Tongue (tissue), 2 donors: ENCODE measurements around the gene CYP27A1. TPM values are rescaled to one million over a fixed set of nuclear protein-coding genes. Genes with fewer than 3 reads are reported as not detected.
"Not testable (repeated sequence)": the region's sequence is repeated elsewhere in the genome, so short reads cannot be mapped to it uniquely, and the experiment has no call there.

Source experiments
- DNase-seq: peaks from one replicate; pipeline ENCODE4 v3.0.0-alpha.2; 2015
- total RNA-seq: library from RNA; depleted of rRNA; stranded (reverse); fragments of >200 nt; gene quantifications from one replicate; pipeline ENCODE4 v1.2.3, GENCODE V29; 2014

CYP27A1 gene
- total RNA-seq, result 19.8 TPM

DNA sequence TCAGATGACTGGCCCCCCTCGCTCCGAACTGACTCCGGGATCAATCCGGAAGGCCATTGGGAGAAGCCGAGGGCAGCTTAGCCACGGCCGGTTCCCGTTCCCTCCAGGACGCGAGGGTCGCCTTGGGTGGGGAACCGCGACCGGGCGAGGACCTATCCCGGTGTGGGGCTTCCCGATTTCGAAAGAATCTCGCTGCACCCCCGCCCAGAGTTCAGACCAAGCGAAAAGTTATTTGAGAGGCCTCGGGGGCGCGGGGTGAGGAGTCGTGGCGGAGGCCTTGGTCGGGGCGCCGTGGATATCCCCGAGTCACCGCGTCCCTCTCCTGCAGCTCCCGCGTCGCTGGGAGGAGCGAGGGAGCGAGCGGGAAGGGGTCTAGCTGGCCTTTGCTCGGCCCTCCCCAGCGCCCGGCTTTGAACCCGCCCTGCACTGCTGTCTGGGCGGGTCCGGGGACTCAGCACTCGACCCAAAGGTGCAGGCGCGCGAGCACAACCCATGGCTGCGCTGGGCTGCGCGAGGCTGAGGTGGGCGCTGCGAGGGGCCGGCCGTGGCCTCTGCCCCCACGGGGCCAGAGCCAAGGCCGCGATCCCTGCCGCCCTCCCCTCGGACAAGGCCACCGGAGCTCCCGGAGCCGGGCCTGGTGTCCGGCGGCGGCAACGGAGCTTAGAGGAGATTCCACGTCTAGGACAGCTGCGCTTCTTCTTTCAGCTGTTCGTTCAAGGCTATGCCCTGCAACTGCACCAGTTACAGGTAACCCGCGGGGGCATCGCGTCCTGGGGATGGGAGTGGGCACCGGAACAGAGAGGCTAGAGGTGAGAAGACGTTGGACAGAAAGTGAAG, at the start of gene CYP27A1:
Gene CYP27A1 (plus strand): TSS at position 457 of the 837 bp plus-strand sequence. CDS start 36 bp downstream, at position 493.
- DNase-seq, result peak; percentile 67

DNA sequence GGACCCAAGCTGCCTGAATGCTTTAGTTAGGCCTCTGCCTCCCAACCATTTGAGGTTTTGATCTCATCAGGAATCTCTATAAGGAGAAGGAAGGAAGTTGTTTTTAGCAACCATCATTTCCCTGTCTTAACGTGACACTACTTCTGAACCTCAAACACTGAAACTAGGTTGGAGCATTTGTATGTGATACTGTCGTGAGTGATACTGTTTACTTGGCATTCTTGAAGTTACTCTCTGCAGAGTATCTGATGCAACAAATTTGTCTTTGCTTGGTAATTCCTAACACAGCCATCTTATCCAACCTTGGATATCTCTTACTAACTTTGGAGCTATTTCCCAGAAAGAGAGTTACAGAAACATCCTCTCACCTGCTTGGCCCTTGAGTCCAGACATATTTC, 49.2 kb upstream of the CYP27A1 start:
- no peak for DNase-seq

DNA sequence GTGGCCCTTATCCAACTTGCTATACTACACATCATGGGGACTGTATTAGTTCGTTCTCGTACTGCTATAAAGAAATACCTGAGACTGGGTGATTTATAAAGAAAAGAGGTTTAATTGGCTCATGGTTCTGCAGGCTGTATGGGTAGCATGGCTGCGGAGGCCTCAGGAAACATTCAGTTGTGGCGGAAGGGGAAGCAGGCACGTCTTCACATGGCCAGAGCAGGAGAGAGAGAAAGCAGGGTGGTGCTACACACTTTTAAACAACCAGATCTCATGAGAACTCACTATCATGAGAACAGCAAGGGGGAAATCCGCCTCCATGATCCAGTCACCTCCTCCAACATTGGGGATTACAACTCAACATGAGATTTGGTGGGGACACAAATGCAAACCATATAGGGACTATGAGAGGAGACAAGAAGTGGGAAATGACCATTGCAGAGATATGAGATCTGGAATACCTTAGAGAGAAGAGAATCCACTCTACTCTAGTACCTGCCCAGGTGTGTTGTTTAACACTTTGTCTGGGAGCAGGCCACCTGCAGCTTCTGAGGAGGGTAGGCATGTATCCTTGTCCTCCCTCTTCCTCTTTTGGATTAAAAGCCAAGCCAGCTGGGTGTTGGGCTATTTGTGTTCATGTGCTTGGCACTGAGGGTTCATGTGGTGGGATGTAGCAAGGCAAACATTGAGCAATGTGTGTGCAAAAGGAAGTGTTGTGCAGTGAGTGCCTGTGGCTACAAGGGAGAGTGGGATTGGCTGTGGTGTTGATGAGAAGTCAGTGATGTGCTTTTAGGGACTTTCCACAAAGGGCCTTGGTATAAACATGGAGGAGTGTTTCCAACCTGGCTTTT, 48.6 kb upstream of the CYP27A1 start:
- no peak for DNase-seq

DNA sequence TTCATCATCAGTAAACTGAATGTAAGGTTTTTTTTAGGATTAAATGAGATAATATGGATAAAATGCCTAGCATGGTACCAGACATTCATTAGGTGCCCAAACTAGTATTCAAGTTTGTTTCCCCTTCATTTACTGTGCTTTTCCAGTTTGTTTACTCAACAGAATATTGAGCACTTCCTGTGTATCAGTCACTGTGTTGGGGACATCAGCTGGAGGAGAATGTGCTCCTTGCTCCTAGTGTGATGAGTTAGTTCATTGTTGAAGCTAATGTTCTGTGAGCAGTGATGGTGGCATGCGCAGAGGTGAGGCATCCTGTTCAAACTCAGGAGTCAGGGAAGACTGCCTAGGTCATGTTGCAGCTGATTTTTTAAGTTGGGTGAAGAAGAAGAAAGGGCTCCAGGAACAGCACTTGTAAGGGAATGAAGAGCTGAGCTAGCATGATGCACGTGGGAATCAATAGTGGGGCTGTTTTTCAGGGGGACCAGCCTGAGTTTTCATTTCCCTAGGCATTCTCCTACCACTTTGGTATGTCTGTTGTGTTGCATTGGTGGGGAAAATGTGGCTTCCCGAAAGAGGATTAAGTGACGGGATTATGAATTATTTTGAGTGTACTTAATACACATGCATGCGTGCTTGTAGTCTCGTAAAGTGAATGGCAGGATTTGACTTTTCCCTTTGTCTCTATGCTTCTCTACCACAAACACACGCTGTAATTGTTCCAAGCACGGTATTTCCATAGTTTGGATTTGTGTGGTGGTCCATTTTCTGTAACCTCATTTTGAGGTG, 47.6 kb upstream of the CYP27A1 start:
- DNase-seq, result peak; percentile 25

DNA sequence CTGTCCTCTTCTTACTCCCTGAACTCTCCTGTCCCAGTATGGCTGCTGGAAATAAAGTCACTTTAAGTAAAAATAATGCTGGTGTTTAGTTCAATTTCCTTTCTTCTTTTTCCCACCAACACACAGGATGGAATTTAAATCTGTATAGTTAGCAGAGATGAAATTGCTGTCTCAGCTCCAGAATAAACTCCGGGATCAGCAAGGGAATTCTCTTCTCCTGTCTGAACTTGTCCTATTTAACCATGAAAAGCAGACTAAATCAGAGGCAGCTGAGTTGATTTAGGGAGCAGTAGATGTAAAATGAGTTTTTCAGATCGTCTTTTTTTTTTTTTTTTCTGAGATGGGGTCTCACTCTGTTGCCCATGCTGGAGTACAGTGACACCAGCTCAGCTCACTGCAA, 45.4 kb upstream of the CYP27A1 start:
- DNase-seq, result peak; percentile 45

DNA sequence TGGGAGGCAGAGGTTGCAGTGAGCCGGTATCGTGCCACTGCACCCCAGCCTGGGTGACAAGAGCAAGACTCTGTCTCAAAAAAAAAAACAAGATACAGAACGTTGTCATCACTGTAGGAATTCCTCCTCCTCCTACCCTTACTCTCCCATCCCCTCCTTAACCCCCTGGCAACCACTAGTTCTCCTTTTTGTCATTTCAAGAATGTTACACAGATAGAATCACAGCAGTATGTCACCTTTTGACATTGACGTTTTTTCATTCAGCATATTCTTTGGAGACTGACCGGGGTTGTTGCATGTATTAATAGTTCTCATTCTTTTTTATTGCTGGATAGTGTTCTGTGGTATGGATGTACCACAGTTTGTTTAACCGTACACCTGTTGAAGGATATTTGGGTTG, 38.9 kb upstream of the CYP27A1 start:
- no peak for DNase-seq

DNA sequence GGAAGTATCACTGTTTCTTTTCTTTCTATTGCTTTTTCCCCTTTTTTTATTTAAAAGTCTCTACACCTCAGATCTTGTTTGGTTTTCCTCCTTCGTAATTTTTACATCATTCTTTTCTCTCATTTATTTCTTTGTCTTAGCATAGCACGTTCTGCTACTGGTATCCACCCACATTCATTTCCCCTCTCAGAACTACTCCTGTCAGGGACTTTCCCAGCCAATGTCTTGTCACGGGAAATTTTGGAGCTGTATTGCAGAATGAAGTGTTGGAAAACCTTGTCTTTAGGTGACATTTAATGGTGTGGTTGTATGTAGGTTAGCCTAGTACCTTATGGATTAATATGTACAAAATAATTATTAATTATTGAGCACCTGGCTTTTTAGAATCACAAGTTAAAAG, 37.3 kb upstream of the CYP27A1 start:
- DNase-seq, result no peak

DNA sequence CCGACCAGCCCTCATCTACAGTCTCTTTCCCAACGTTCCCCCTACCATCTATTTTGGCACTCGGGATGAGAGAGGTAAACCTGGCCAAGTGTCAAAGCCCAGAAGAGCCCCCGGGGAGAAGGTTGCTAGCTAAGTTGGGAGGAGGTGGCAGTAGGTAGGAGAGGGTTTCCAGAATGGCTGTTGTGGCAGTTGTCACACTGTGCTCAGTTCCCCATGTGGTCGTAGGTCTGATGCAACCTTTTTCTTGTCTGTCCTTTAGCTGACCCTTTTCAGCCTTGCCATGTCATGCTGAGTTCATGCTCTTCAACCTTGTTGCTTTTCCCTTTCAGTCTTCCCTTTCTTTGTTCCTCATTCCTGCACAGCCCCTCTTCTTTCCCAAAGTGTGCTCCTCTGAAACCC, 36.8 kb upstream of the CYP27A1 start:
- no peak for DNase-seq

DNA sequence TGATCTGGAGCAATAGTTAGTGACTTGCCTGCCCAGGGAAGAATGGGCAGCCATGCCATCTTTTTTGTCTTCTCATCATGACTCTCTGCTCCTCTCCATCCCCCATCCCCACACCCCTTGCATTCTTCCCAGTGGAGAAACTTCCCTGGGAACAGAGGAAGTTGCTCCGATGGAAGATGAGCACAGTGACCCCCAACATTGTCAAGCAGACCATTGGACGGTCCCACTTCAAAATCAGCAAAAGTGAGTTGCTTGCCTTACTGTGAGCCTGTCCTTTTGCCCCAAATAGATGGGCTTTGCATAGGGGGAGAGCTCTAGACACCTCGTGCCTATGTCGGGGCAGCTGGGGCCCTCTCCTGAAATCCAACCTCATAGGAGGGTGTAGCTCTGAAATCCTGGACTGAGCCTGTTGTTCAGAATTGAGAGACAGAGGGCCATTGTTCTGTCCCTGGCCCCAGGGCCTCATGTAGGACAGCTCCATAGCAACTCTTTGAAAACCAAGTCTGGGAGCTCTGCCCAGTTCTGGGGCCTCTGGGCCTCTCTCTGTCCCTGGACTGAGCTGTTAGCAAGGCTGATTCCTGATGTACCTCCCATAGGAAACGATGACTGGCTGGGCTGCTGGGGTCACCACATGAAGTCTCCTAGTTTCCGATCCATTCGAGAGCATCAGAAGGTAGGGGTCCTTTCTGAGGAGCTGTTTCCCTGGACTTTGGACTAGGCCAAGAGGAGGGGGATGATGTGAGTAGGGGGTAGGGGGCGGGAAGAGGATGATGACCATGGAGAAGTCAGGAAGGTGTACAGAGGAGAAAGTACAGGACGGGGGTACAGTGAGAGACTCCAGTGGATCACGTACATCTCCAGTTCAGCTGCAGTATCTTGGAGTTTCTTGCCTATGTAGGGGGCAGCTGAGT, 36.1 kb upstream of the CYP27A1 start:
- DNase-seq, result peak; percentile 85

DNA sequence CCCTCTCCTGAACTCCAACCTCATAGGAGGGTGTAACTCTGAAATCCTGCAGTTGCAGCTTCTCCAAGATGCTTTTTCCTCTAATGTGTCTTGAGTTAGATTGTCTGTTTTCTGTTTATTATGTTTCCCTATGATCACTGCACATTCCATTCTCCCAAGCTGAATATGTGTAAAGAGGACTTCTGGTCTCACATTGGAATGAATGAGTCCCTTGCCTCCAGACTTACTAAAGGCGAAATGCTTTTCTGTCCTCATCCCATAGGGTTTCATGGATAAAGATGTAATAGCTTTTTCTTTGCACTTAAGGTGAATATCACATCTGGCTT, 35.5 kb upstream of the CYP27A1 start:
- peak; percentile 20 for DNase-seq

DNA sequence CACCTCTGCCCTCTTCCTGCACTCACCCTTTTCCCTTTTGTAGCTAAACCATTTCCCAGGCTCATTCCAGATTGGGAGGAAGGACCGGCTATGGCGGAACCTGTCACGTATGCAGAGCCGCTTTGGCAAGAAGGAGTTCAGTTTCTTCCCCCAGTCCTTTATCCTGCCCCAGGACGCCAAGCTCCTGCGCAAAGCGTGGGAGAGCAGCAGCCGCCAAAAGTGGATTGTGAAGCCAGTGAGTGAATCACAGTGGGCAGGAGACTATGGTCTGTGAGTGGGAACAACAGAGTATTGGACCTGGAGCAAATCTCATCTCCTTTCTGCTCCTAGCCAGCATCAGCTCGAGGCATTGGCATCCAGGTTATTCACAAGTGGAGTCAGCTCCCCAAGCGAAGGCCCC, 35.0 kb upstream of the CYP27A1 start:
- DNase-seq, result no peak

DNA sequence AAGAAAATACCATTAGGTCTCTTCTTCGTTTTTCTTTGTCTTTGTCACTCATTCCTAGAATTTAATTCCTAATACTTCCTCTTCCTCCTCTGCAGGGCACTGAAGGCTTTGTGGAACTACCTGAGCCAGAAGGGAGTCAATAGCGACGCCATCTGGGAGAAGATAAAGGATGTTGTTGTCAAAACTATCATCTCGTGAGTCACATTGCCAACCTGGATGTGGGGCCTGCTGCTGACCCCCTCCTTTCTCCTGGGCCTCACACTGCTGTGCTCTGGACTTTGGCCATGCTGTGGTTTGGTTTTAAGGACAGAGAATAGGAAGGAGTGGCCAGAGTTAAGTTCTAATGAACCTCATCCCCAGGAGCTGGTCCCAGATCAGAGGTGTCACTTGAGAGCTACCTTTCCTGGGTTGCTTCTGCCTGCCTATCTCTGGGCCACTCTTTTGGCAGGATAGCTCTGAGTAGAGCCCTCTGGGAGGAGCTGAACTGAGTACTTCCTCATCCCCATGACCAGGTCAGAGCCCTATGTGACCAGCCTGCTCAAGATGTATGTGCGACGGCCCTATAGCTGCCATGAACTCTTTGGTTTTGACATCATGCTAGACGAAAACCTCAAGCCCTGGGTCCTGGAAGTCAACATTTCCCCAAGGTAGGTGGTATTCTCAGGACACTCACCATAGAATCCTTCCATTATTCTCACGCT, 33.1 kb upstream of the CYP27A1 start:
- no peak for DNase-seq

DNA sequence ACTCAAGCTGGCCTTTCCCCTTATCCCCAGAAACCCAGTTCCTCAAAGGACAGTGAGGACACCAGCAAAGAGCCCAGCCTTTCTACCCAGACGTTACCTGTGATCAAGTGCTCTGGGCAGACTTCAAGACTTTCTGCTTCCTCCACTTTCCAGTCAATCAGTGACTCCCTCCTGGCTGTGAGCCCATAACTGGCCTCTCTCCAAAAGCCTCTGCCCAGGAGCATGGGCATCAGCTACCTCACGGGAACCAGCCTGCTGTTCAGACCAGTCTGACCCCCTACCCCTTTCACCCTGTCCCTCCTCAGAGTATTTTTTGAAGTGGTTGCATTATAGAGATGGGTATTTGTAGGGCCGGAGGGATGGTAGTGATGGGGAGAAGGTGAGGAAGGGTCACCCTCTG, 27.7 kb upstream of the CYP27A1 start:
- DNase-seq, result no peak

DNA sequence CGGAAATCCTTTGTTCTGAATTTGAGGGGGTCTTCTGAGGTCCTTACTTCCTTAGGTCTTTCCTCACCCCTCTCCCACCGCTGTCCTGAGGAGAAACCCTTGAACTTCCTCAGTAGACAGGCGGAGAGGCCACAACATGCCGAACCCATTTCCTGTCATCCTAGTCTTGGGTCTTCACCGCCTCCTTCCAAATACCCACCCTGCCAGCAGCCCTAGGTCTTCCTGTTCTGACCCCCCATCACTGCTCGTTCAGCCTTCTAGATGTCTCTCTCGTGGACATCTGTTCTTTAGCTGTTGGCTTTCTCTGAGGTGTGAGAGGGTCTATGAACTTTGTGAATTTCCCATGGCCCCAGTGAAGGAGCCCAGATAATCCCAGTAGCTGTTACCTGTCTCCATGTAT, 27.2 kb upstream of the CYP27A1 start:
- no peak for DNase-seq

DNA sequence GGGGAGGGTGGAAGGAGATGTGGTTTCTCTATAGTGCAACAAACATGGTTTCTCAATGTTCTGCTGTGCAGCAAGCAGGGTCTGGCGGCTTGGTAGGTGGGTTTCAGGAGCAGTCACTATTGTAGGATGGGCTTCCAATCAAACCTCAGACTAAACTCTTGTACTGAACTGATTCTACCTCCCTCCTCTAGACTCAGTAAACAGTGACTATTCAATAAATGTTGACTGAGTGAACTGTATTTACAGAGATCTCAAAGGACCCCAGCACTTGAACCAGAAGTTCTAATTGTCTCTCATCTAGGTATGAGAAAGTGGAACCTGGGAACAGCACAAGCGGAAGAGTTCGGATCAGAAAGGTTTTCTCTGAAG, 26.8 kb upstream of the CYP27A1 start:
- no peak for DNase-seq

DNA sequence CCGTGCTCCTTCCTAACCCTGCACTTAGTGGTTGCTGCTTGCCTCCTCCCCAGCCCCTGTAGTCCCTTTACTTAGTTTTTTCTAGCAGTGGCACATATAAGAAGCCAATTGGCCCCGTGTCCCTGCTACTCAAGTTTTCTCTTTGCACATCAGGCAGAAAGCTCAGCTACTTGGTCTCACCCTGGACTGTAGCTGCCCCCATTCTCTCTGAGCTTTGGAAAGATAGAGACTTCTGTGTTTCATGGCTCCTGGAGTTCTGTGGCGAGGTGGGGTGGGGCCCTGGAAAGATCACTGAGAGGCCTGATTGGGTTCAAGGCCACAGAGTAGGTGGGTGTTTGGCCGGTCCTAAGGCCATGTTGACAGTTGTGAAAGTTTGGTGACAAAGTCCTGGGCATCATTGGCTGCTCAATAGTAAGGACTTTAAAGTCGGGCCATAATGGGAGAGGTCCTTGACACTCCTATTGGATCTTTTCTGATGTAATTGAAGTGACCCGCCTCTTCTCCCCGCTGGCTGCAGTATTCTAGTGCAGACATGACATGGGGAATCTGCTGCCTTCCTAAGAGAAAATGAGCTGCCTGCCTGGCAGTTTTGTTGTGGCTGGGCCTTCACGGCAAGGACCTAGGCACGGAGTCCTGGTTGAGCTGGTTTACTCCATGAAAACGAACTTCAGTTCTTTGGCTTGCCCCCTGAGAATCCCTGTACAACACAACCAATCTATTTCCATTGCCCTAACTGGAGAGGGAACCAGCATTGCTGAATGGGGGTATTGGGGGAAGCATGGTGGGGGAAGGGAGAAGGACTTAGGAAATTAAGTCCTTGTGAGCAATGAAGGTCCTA, 26.2 kb upstream of the CYP27A1 start:
- DNase-seq, result no peak

DNA sequence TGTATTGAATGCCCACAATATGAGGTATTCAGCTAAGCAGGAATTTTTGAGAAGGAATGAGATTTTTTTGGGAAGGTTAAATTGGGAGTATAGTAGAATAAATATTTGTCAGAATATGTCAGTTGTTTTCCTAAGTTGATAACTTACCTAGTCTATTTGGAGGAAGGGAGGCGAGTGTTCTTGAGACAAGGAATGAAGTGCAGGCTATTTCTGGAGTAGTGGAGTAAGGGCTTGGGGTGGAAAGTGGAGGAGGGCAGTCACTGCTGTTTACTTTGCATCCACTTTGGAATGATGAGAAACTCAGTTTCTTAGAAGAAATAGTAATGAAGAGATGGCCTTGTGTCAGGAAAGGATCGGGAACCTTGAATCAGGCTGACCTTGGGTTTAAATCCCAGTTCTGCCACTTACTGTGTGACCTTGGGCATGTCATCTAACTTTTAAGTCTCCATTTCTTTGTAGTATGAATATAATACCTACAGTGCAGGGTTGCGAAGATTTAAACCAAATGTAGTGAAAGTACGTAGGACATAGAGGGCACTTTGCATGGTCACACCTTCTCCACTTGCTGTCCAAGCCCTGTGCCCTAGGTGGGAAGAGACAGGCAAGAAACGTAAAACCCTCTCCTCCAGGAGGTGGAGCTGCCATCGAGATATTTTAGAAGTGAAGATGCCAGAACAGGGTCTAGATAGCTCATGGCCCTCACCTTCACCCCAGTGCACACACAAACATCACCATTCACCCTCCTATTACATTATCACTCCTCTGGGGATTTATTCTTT, 25.2 kb upstream of the CYP27A1 start:
- no peak for DNase-seq

DNA sequence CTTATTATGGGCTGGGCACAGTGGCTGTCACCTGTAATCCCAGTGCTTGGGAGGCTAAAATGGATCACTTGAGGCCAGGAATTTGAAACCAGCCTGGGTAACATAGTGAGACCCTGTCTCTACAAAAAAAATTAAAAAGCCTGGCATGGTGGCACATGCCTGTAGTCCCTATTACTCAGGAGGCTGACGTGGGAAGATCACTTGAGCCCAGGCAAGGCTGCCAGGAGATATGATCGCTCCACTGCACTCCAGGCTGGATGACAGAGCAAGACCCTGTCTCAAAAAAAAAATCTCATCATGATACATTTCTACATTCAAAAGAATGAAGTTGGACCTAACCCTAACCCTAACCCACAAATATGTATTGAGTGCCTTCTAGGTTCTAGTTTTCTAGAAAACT, 20.2 kb upstream of the CYP27A1 start:
- no peak for DNase-seq

DNA sequence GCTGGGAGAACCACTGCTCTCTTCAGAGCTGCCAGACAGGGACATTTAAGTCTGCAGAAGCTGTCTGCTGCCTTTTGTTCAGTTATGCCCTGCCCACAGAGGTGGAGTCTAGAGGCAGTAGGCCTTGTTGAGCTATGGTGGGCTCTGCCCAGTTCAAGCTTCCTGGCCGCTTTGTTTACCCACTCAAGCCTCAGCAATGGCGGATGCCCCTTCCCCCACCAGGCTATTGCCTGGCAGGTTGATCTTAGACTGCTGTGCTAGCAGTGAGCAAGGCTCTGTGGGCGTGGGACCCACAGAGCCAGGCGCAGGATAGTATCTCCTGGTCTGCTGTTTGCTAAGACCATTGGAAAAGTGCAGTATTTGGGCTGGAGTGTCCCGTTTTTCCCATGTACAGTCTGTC, 9.2 kb upstream of the CYP27A1 start:
- not testable (repeated sequence) for DNase-seq
